BE2C (cell line): ENCODE data around the gene ATOH8.

ENCODE experiments used
- DNase-seq: peaks from one replicate; pipeline ENCODE4 v3.0.0-alpha.2; 2020
- H3K27me3 ChIP-seq: fragments of 250-450 bp; sonication (Bioruptor Pico); 2 replicates; pipeline ENCODE4 v1.5.1; 2020; ENCODE audit warnings: mild to moderate bottlenecking
- H3K36me3 ChIP-seq: fragments of 250-450 bp; sonication (Bioruptor Pico); 2 replicates; pipeline ENCODE4 v1.5.1; 2020; ENCODE audit warnings: mild to moderate bottlenecking
- H3K4me1 ChIP-seq: fragments of 250-450 bp; sonication (Bioruptor Pico); 2 replicates; pipeline ENCODE4 v1.5.1; 2020
- H3K4me3 ChIP-seq: 2 replicates; pipeline ENCODE4 v1.5.1; 2011; ENCODE audit warnings: low read depth, low read length
- H3K9me3 ChIP-seq: fragments of 250-450 bp; sonication (Bioruptor Pico); 2 replicates; pipeline ENCODE4 v1.5.1; 2020
- CTCF ChIP-seq: IDR thresholded peaks from 2 replicates; pipeline ENCODE4 v1.5.1; 2012; ENCODE audit warnings: mild to moderate bottlenecking, low read depth, low read length

The ATOH8 gene

GRCh38 chr2:85732467-85733120 is 21.2 kb upstream of the ATOH8 start:
- no peaks in the 10 kb centered on the region for H3K36me3 ChIP-seq
- H3K27me3 ChIP-seq, result no peaks in the 10 kb centered on the region
- TF ChIP-seq CTCF, result no peak
- peaks cover 6% of the 10 kb centered on the region; the same call in 1 of the 2 replicates for H3K4me1 ChIP-seq
- no peak for DNase-seq
- no peak overlapping the region for H3K4me3 ChIP-seq
- no peaks in the 10 kb centered on the region for H3K9me3 ChIP-seq

- Histone ChIP-seq H3K9me3 (no peaks in the 10 kb centered on the region), H3K4me3 (no peak overlapping the region), H3K27me3 (no peaks in the 10 kb centered on the region), H3K4me1 (peaks cover 6% of the 10 kb centered on the region; the same call in 1 of the 2 replicates), H3K36me3 (no peaks in the 10 kb centered on the region)
- no peak for TF ChIP-seq CTCF
- DNase-seq, result no peak
Observed at GRCh38 chr2:85733121-85733960, 20.4 kb upstream of the ATOH8 start.

GRCh38 chr2:85734015-85734414 is 19.8 kb upstream of the ATOH8 start:
- Histone ChIP-seq H3K27me3 (no peaks in the 10 kb centered on the region), H3K36me3 (no peaks in the 10 kb centered on the region), H3K9me3 (no peaks in the 10 kb centered on the region), H3K4me1 (peaks cover 6% of the 10 kb centered on the region; the same call in 1 of the 2 replicates), H3K4me3 (no peak overlapping the region)
- DNase-seq, result no peak
- no peak for TF ChIP-seq CTCF

- TF ChIP-seq CTCF, result no peak
- DNase-seq, result no peak
Observed at GRCh38 chr2:85734942-85735608, 18.7 kb upstream of the ATOH8 start.

GRCh38 chr2:85735691-85736090 is 18.1 kb upstream of the ATOH8 start:
- Histone ChIP-seq H3K9me3 (no peaks in the 10 kb centered on the region), H3K4me3 (no peak overlapping the region), H3K4me1 (peaks cover 6% of the 10 kb centered on the region; the same call in 1 of the 2 replicates), H3K27me3 (no peaks in the 10 kb centered on the region), H3K36me3 (no peaks in the 10 kb centered on the region)
- DNase-seq, result no peak
- no peak for TF ChIP-seq CTCF

More at GRCh38 chr2:85734942-85735608, 18.7 kb upstream of the ATOH8 start:
- Histone ChIP-seq H3K4me1 (peaks cover 6% of the 10 kb centered on the region; the same call in 1 of the 2 replicates), H3K27me3 (no peaks in the 10 kb centered on the region), H3K4me3 (no peak overlapping the region), H3K9me3 (no peaks in the 10 kb centered on the region), H3K36me3 (no peaks in the 10 kb centered on the region)
